Uterus (tissue), 4 donors: ENCODE data around the gene ZYG11B. TPM values are rescaled to one million over a fixed set of nuclear protein-coding genes. Genes with fewer than 3 reads are reported as not detected.

ENCODE experiments used
- DNase-seq, 2 donors: peaks; one replicate each; pipeline ENCODE4 v3.0.0-alpha.2; 2019 to 2020
- H3K27ac ChIP-seq, 2 donors: fragments of 200-600 bp; sonication (generic); 1 replicate in 1 of 2; 2 replicates in 1 of 2; pipeline ENCODE4 v1.5.1; 2016 to 2018
- H3K27me3 ChIP-seq, 2 donors: fragments of 200-600 bp; sonication (generic); one replicate each; pipeline ENCODE4 v1.5.1; 2018 to 2019; ENCODE audit warnings: control low read depth in 1 of 2
- H3K36me3 ChIP-seq, 2 donors: fragments of 200-600 bp; sonication (generic); one replicate each; pipeline ENCODE4 v1.5.1; 2019; ENCODE audit warnings: control low read depth in 1 of 2
- H3K4me1 ChIP-seq, 2 donors: fragments of 200-600 bp; sonication (generic); one replicate each; pipeline ENCODE4 v1.5.1; 2018 to 2019; ENCODE audit warnings: control low read depth in 1 of 2
- H3K4me3 ChIP-seq, 2 donors: fragments of 200-600 bp; sonication (generic); 1 replicate in 1 of 2; 2 replicates in 1 of 2; pipeline ENCODE4 v1.5.1; 2018 to 2019; ENCODE audit warnings: mild to moderate bottlenecking in 1 of 2
- H3K9me3 ChIP-seq, 2 donors: fragments of 200-600 bp; sonication (generic); one replicate each; pipeline ENCODE4 v1.5.1; 2019; ENCODE audit warnings: control low read depth in 1 of 2
- CTCF ChIP-seq, 4 experiments: fragments of 200-600 bp in 2 of 4; fragments of 450-650 bp in 2 of 4; sonication (generic) in 2 of 4; IDR thresholded peaks; one replicate each; pipeline ENCODE4 v1.5.1; 2016 to 2019; ENCODE audit warnings: antibody characterized with exemption in 4 of 4, mild to moderate bottlenecking in 2 of 4, moderate library complexity in 1 of 4
- POLR2A ChIP-seq, 2 donors: fragments of 450-650 bp; IDR thresholded peaks; one replicate each; pipeline ENCODE4 v1.6.1; 2016; ENCODE audit warnings: antibody characterized with exemption in 2 of 2, mild to moderate bottlenecking in 1 of 2, moderate library complexity in 1 of 2
- intact Hi-C: fragments of 100-400 bp; cut with DNase I; formaldehyde crosslinking; loops from one replicate; pipeline ENCODE4 v1.15.1; 2023; ENCODE audit warnings: low total_unique reads
- total RNA-seq, 4 donors: library from RNA; depleted of rRNA in 3 of 4; stranded (reverse); fragments of >200 nt in 3 of 4; gene quantifications; one replicate each; pipeline versions ENCODE4 v1.1.0 to v1.2.4, GENCODE V29; 2014 to 2023
- donor health status: DM: yes; HTN: yes; CAD: no.

The ZYG11B gene
- total RNA-seq, 4 donors from 2014 or later: 22.5 to 100 (median 45.8) TPM

GRCh38 chr1:52697795-52698674 is 28.2 kb upstream of the ZYG11B start, which contains the start of gene COA7:
Gene COA7 (minus strand): TSS chr1:52698347. CDS start chr1:52698326, 21 bp downstream.
- intact Hi-C loops: no loop called here

GRCh38 chr1:52702886-52703787 is 23.1 kb upstream of the ZYG11B start:
- peak; percentile 85 to 91 for DNase-seq
- TF ChIP-seq CTCF (IDR thresholded peaks at IDR 0.05) (peak in 1 of 4 experiments; percentile 23), POLR2A (IDR thresholded peaks at IDR 0.05) (peak; percentile 27 to 39)
- H3K4me1 ChIP-seq: peaks cover 0 to 3% of the 10 kb centered on the region in 2 donors
- no peaks in the 10 kb centered on the region for H3K9me3 ChIP-seq
- H3K27ac ChIP-seq: peak overlapping the region; percentile 82 to 84
- H3K4me3 ChIP-seq: peak overlapping the region; percentile 45 to 52
- intact Hi-C loops: no loop called here
- H3K36me3 ChIP-seq: no peaks in the 10 kb centered on the region
- no peaks in the 10 kb centered on the region for H3K27me3 ChIP-seq

More at GRCh38 chr1:52697795-52698674, 28.2 kb upstream of the ZYG11B start, which contains the start of gene COA7:
- no peaks in the 10 kb centered on the region for H3K36me3 ChIP-seq
- H3K4me3 ChIP-seq: peak within 1 kb of the TSS; percentile 63 to 69
- peak; percentile 80 to 89 for DNase-seq
- H3K27me3 ChIP-seq: no peaks in the 10 kb centered on the region
- peak within 1 kb of the TSS; percentile 66 to 80 for H3K27ac ChIP-seq
- peak in 1 of 4 experiments; percentile 16 for TF ChIP-seq CTCF (IDR thresholded peaks at IDR 0.05)
- peak; percentile 12 to 46 for TF ChIP-seq POLR2A (IDR thresholded peaks at IDR 0.05)
- no peaks in the 10 kb centered on the region for H3K9me3 ChIP-seq
- peaks cover 0 to 3% of the 10 kb centered on the region in 2 donors for H3K4me1 ChIP-seq

- no peak for DNase-seq
- intact Hi-C loops: no loop called here
- Histone ChIP-seq H3K36me3 (no peaks in the 10 kb centered on the region), H3K27me3 (no peaks in the 10 kb centered on the region), H3K27ac (no peak overlapping the region), H3K9me3 (no peaks in the 10 kb centered on the region), H3K4me3 (no peak overlapping the region), H3K4me1 (no peaks in the 10 kb centered on the region)
- no peak for TF ChIP-seq POLR2A (IDR thresholded peaks at IDR 0.05)
- TF ChIP-seq CTCF (IDR thresholded peaks at IDR 0.05): no peak
These were observed 20.1 kb upstream of the ZYG11B start for GRCh38 chr1:52706136-52706670.

- Histone ChIP-seq H3K36me3 (no peaks in the 10 kb centered on the region), H3K9me3 (no peaks in the 10 kb centered on the region), H3K4me3 (no peak overlapping the region), H3K4me1 (no peaks in the 10 kb centered on the region), H3K27me3 (no peaks in the 10 kb centered on the region), H3K27ac (peak overlapping the region; percentile 54 to 56)
- intact Hi-C loops: no loop called here
- TF ChIP-seq CTCF (IDR thresholded peaks at IDR 0.05): no peak
- no peak for TF ChIP-seq POLR2A (IDR thresholded peaks at IDR 0.05)
- DNase-seq: no peak
These were observed 19.0 kb upstream of the ZYG11B start for GRCh38 chr1:52706941-52707926.
